ENCODE measurements around the gene BEST4.
"Not testable (repeated sequence)": the region's sequence is repeated elsewhere in the genome, so short reads cannot be mapped to it uniquely, and the experiment has no call there.

BEST4 gene

GRCh38 chr1:44819196-44819607, 31.2 kb upstream of the BEST4 start:
- no peaks in the 10 kb centered on the region for H3K27me3 ChIP-seq (ENCODE audit: insufficient read depth, poor library complexity, severe bottlenecking)
- H3K4me3 ChIP-seq (replicated peaks; ENCODE audit: insufficient read depth, low read length): peak overlapping the region; percentile 28
- peak overlapping the region; percentile 100 for H3K27ac ChIP-seq (replicated peaks)
- no peak for DNase-seq (ENCODE audit: low read depth in 1 of 2, low spot score in 1 of 2)
- no peak for TF ChIP-seq CTCF (IDR thresholded peaks at IDR 0.05; ENCODE audit: insufficient read depth, low read length)
- no peak for TF ChIP-seq POLR2AphosphoS5 (IDR thresholded peaks at IDR 0.05; ENCODE audit: low read depth)
- no peak for TF ChIP-seq REST (IDR thresholded peaks at IDR 0.05; ENCODE audit: insufficient replicate concordance, low read depth)
- no peak for TF ChIP-seq SPI1 (IDR thresholded peaks at IDR 0.05; ENCODE audit: borderline replicate concordance, low read depth)
- no peak for TF ChIP-seq GABPA (IDR thresholded peaks at IDR 0.05; ENCODE audit: low read depth)

DNA sequence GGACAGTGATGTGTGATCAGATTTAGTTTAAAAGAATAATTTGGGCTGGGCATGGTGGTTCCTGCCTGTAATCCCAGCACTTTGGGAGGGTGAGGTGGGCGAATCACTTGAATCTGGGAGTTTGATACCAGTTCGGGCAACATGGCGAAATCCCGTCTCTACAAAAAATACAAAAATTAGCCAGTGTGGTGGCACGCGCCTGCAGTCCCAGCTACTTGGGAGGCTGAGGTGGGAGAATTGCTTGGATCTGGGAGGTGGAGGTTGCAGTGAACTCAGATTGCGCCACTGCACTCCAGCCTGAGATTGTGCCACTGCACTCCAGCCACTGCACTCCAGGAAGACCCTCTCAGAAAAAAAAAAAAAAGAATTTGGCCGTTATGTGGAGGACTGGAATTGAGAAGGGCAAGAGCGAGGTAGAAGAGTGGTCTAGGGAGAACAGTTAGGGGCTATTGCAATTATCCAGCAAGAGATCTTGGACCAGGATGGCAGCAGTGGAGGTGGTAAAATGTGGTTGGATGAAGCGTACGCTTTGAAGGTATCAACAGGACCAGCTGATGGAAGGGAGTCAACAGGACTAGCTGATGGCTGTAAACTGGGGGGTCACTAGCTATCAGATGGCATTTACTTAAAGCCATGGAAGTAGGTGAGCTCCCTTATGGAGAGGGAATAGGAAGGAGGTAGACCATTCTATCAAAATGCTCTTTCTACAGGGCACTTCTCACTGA, 30.0 kb upstream of the BEST4 start:
- H3K27me3 ChIP-seq (ENCODE audit: insufficient read depth, poor library complexity, severe bottlenecking): no peaks in the 10 kb centered on the region
- no peak for DNase-seq (ENCODE audit: low read depth in 1 of 2, low spot score in 1 of 2)
- no peak overlapping the region for H3K4me3 ChIP-seq (replicated peaks; ENCODE audit: insufficient read depth, low read length)
- TF ChIP-seq REST (IDR thresholded peaks at IDR 0.05; ENCODE audit: insufficient replicate concordance, low read depth): no peak
- no peak for TF ChIP-seq GABPA (IDR thresholded peaks at IDR 0.05; ENCODE audit: low read depth)
- no peak for TF ChIP-seq CTCF (IDR thresholded peaks at IDR 0.05; ENCODE audit: insufficient read depth, low read length)
- TF ChIP-seq POLR2AphosphoS5 (IDR thresholded peaks at IDR 0.05; ENCODE audit: low read depth): no peak
- no peak for TF ChIP-seq SPI1 (IDR thresholded peaks at IDR 0.05; ENCODE audit: borderline replicate concordance, low read depth)
- no peak overlapping the region for H3K27ac ChIP-seq (replicated peaks)

DNA sequence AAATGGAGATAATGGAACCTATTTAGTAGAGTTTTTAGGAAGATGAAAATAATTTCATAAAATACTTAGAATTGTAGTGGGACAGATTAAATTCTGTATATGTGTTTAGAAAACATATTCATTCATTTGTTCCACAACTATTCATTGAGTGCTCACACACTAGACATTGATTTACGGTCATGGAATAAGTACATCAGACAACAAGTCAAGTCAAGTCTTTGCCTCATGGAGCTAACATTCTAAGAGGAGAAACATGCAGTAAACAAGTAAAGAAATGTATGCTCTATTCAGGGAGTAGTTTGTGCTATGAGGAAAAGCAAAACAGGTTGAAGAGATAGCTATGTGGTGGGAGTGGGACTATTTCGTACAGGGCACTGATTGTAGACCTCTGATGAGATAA, 29.3 kb upstream of the BEST4 start:
- TF ChIP-seq REST (IDR thresholded peaks at IDR 0.05; ENCODE audit: insufficient replicate concordance, low read depth) (no peak), CTCF (IDR thresholded peaks at IDR 0.05; ENCODE audit: insufficient read depth, low read length) (no peak), POLR2AphosphoS5 (IDR thresholded peaks at IDR 0.05; ENCODE audit: low read depth) (no peak), SPI1 (IDR thresholded peaks at IDR 0.05; ENCODE audit: borderline replicate concordance, low read depth) (no peak), GABPA (IDR thresholded peaks at IDR 0.05; ENCODE audit: low read depth) (no peak)
- DNase-seq (ENCODE audit: low read depth in 1 of 2, low spot score in 1 of 2): no peak
- H3K27ac ChIP-seq (replicated peaks): no peak overlapping the region
- no peak overlapping the region for H3K4me3 ChIP-seq (replicated peaks; ENCODE audit: insufficient read depth, low read length)
- H3K27me3 ChIP-seq (ENCODE audit: insufficient read depth, poor library complexity, severe bottlenecking): no peaks in the 10 kb centered on the region

- H3K27ac ChIP-seq (replicated peaks); DNase-seq (ENCODE audit: low read depth in 1 of 2, low spot score in 1 of 2); H3K27me3 ChIP-seq (ENCODE audit: insufficient read depth, poor library complexity, severe bottlenecking); H3K4me3 ChIP-seq (replicated peaks; ENCODE audit: insufficient read depth, low read length): not testable (repeated sequence)
These were observed 28.0 kb upstream of the BEST4 start for GRCh38 chr1:44815926-44816325.

All from HL-60 (cell line).